GM12878 (cell line): ENCODE results near the gene CTBP1. TPM values are rescaled to one million over a fixed set of nuclear protein-coding genes. Genes with fewer than 3 reads are reported as not detected.

Source experiments
- ATAC-seq: fragments of 200-7000 bp; cut with Tn5 transposase; 3 replicates; pipeline ENCODE4 v1.9.1; 2020; ENCODE audit warnings: mild to moderate bottlenecking, moderate library complexity
- BruUV-seq: library from RNA; stranded (reverse); fragments of 400-500 nt; replicated peaks from 2 replicates; lab custom pipeline; 2021; lab: Mats Ljungman, UMichigan
- CTCF ChIA-PET: fragments of 300-600 bp; sonication (Branson Sonifier 250); formaldehyde crosslinking; extraction: SDS; loops from one replicate; lab custom pipeline; 2021; ENCODE audit warnings: inconsistent platforms; lab: Yijun Ruan, JAX
- POLR2A ChIA-PET: fragments of 350-600 bp; formaldehyde crosslinking; extraction: SDS; loops from one replicate; lab custom pipeline; 2021; ENCODE audit warnings: inconsistent platforms; lab: Charles Lee
- RAD21 ChIA-PET: fragments of 300-600 bp; sonication (Branson Sonifier 250); formaldehyde crosslinking; loops from one replicate; lab custom pipeline; 2023; ENCODE audit warnings: antibody characterized with exemption; ENCODE audit not compliant: unreplicated experiment; lab: Charles Lee
- SMC1A ChIA-PET: fragments of 300-600 bp; sonication (Branson Sonifier 250); formaldehyde crosslinking; loops from one replicate; lab custom pipeline; 2023; ENCODE audit not compliant: unreplicated experiment, uncharacterized antibody; lab: Charles Lee
- DNase-seq: peaks from one replicate; pipeline ENCODE4 v3.0.0-alpha.2; 2011; ENCODE audit warnings: low read depth, low spot score
- FAIRE-seq: peaks from 3 replicates; lab custom pipeline; 2011; peaks lifted over from hg19 to GRCh38; lab: Jason Lieb, UNC
- H2AFZ ChIP-seq: 2 replicates; pipeline ENCODE4 v1.6.0; 2011; ENCODE audit warnings: low read depth, low read length, control low read depth; ENCODE audit not compliant: control insufficient read depth
- H3K27ac ChIP-seq: 2 replicates; pipeline ENCODE4 v1.5.1; 2011; ENCODE audit warnings: control low read depth; ENCODE audit not compliant: control insufficient read depth, insufficient read depth
- H3K27me3 ChIP-seq, 2 experiments: replicated peaks in 1 of 2; 2 replicates each; pipeline versions ENCODE4 v1.6.0 to v1.6.1; 2011; ENCODE audit warnings: low read length in 1 of 2; ENCODE audit not compliant: control insufficient read depth in 2 of 2, insufficient read depth in 2 of 2
- H3K36me3 ChIP-seq, 2 experiments: 2 replicates each; pipeline ENCODE4 v1.5.1; 2011; ENCODE audit warnings: low read length in 1 of 2; ENCODE audit not compliant: control insufficient read depth in 2 of 2, insufficient read depth in 2 of 2
- H3K4me1 ChIP-seq: 2 replicates; pipeline ENCODE4 v1.6.1; 2011; ENCODE audit warnings: mild to moderate bottlenecking, low read length, moderate library complexity, mixed read lengths; ENCODE audit not compliant: control insufficient read depth, insufficient read depth
- H3K4me2 ChIP-seq: 2 replicates; pipeline ENCODE4 v1.6.0; 2011; ENCODE audit warnings: control low read depth; ENCODE audit not compliant: control insufficient read depth, insufficient read depth
- H3K4me3 ChIP-seq: fragments of 200-600 bp; sonication (generic); 2 replicates; pipeline ENCODE4 v1.5.1; 2016
- H3K79me2 ChIP-seq: 2 replicates; pipeline ENCODE4 v1.6.0; 2011; ENCODE audit warnings: low read length; ENCODE audit not compliant: control insufficient read depth, insufficient read depth
- H3K9ac ChIP-seq: 2 replicates; pipeline ENCODE4 v1.8.0; 2011; ENCODE audit warnings: low read length, control low read depth, mixed read lengths; ENCODE audit not compliant: control insufficient read depth, insufficient read depth
- H3K9me3 ChIP-seq: replicated peaks from 3 replicates; pipeline ENCODE4 v1.5.1; 2011; ENCODE audit warnings: mild to moderate bottlenecking, low read length; ENCODE audit not compliant: control insufficient read depth, insufficient read depth
- H4K20me1 ChIP-seq: 2 replicates; pipeline ENCODE4 v1.6.0; 2011; ENCODE audit not compliant: control insufficient read depth, insufficient read depth
- EED ChIP-seq: sonication (generic); IDR thresholded peaks from 2 replicates; pipeline ENCODE4 v1.6.1; 2016; ENCODE audit warnings: antibody characterized with exemption, low read depth
- GABPA ChIP-seq: IDR thresholded peaks from 2 replicates; pipeline ENCODE4 v1.6.1; 2014; ENCODE audit warnings: antibody characterized with exemption, low read depth, mild to moderate bottlenecking, inconsistent platforms
- JUNB ChIP-seq: IDR thresholded peaks from 2 replicates; pipeline ENCODE4 v1.6.1; 2016; ENCODE audit warnings: antibody characterized with exemption, mild to moderate bottlenecking
- MTA2 ChIP-seq: fragments of 450-650 bp; IDR thresholded peaks from 2 replicates; pipeline ENCODE4 v1.6.1; 2016; ENCODE audit warnings: low read depth, mild to moderate bottlenecking, moderate library complexity
- PAX5 ChIP-seq: IDR thresholded peaks from 2 replicates; pipeline ENCODE4 v1.6.1; 2011; ENCODE audit warnings: low read depth, low read length, borderline replicate concordance
- PAX8 ChIP-seq: fragments of 450-650 bp; IDR thresholded peaks from 2 replicates; pipeline ENCODE4 v1.6.1; 2017; ENCODE audit warnings: mild to moderate bottlenecking, moderate library complexity
- RFX5 ChIP-seq: IDR thresholded peaks from 2 replicates; pipeline ENCODE4 v1.6.1; 2011; ENCODE audit warnings: low read depth, low read length, improper control_type of control experiment
- SREBF1 ChIP-seq: IDR thresholded peaks from 2 replicates; pipeline ENCODE4 v1.6.1; 2012; ENCODE audit warnings: mild to moderate bottlenecking, low read length
- SUPT20H ChIP-seq: IDR thresholded peaks from 2 replicates; pipeline ENCODE4 v1.6.1; 2011; ENCODE audit warnings: low read depth, mild to moderate bottlenecking, low read length, moderate library complexity, borderline replicate concordance; ENCODE audit not compliant: control insufficient read depth
- SUZ12 ChIP-seq: fragments of 200-600 bp; sonication (generic); IDR thresholded peaks from one replicate; pipeline ENCODE4 v1.6.1; 2018; ENCODE audit warnings: antibody characterized with exemption, mild to moderate bottlenecking; ENCODE audit not compliant: unreplicated experiment
- TCF3 ChIP-seq: IDR thresholded peaks from 2 replicates; pipeline ENCODE4 v1.6.1; 2012; ENCODE audit warnings: low read depth, mild to moderate bottlenecking, low read length, borderline replicate concordance; ENCODE audit not compliant: insufficient read depth
- WGBS: methylation state at CpG from one replicate; pipeline ENCODE4 v1.1.6; 2016; ENCODE audit warnings: low lambda C conversion rate; ENCODE audit not compliant: insufficient replicate concordance, insufficient coverage; ENCODE audit errors: missing lambda C conversion rate; 5-methylcytosine and 5-hydroxymethylcytosine counted together
- in situ Hi-C: fragments of 300-500 bp; cut with MboI; formaldehyde crosslinking; loops from 9 replicates; pipeline ENCODE4 v1.14.3; 2018; ENCODE audit warnings: mixed read lengths
- intact Hi-C: fragments of 100-400 bp; cut with micrococcal nuclease; formaldehyde crosslinking; loops from one replicate; pipeline ENCODE4 v1.14.2; 2022; ENCODE audit not compliant: unreplicated experiment
- polyA plus RNA-seq, 11 experiments: library from polyadenylated mRNA; depleted of rRNA in 4 of 11; unstranded in 6 of 11; stranded (reverse) in 5 of 11; fragments of >200 nt; fragmentation: Nextera tagmentation in 4 of 11; fragmentation: Illumina TruSeq in 1 of 11; extraction: Ambion mirVana in 4 of 11; extraction: Trizol in 1 of 11; gene quantifications; 1 replicate in 1 of 11; 2 replicates in 10 of 11; pipeline versions ENCODE4 v1.2.1 to v1.2.3, GENCODE V29; 2011 to 2016; ENCODE audit warnings: inconsistent platforms in 2 of 11, missing spikeins in 2 of 11, low read depth in 1 of 11
- total RNA-seq, 4 experiments: library from RNA; depleted of rRNA in 3 of 4; stranded (reverse); fragments of >200 nt in 3 of 4; fragmentation: Illumina TruSeq in 1 of 4; extraction: Trizol in 1 of 4; gene quantifications; 2 replicates each; pipeline versions ENCODE4 v1.2.1 to v1.2.3, GENCODE V29; 2013 to 2021

The CTBP1 gene
- total and polyA plus RNA-seq, 10 of the 15 experiments (the other 5 are each of a cell fraction or from before 2014, with no cell fraction given): 7.4 to 182 (median 63.1) TPM

DNA sequence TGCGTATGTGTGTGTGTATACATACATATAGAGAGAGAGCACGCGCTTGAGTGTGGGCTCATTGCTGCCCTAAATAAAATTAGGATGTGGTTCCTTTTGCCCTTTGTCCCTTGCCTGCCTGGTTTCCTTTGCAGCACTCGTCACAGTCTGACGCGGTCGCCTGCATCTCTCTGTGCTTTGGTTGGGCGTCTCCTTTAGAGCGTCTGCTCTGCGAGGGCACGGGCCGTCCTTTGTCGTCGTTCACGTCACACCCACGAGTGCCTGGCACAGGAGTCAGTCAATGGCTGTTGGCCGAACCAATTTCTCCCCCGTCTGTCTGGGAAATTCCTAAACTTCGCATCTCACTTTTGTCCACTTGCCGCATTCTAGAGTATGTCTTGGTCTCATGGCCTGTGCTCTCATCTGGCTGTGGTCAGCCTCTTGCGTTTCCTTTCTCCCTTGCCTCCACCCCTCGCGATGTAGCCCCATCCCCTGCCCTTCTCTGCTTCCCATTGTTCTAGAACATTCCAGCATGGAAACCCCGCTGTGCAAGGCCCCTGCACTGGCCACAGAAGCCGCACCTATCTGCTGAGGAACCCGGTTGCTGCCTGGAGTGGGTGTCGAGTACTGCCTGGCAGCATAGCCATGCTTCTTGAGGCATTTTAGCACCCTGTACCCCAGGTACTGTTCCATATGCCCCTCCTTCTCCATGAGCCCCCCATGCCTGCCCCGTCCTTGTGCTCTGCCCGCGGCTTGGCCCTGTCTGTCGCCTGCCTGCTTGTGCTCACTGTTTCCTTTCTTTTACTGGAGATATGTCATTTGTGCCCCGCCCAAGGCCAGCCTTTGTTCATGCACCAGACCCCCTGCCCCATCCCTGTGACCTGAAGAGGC lies 48.8 kb upstream of the CTBP1 start:
- SMC1A ChIA-PET: no interaction called here
- intact Hi-C loops: no loop called here
- Histone ChIP-seq H2AFZ (no peak overlapping the region), H4K20me1 (no peaks in the 10 kb centered on the region), H3K27ac (no peak overlapping the region), H3K27me3 (no peaks in the 10 kb centered on the region), H3K4me3 (no peak overlapping the region), H3K4me1 (peaks cover 10% of the 10 kb centered on the region), H3K9ac (no peak overlapping the region), H3K4me2 (no peak overlapping the region), H3K9me3 (no peaks in the 10 kb centered on the region; the same call in 2 of the 3 replicates), H3K79me2 (peaks cover 32% of the 10 kb centered on the region), H3K36me3 (peaks cover 13 to 15% of the 10 kb centered on the region in 2 experiments; a peak in 3 of 4 replicates)
- ATAC-seq (no peak), DNase-seq (no peak), FAIRE-seq (no peak)
- CTCF ChIA-PET: no interaction called here
- POLR2A ChIA-PET: no interaction called here
- 94% methylated on average over 32 of the region's 32 CpGs for WGBS
- no TSS peak for BruUV-seq
- no peak for TF ChIP-seq JUNB
- TF ChIP-seq SREBF1: no peak
- TF ChIP-seq SUPT20H: no peak
- no peak for TF ChIP-seq GABPA
- TF ChIP-seq EED: no peak
- TF ChIP-seq RFX5: no peak
- TF ChIP-seq TCF3: no peak
- TF ChIP-seq PAX5: no peak
- no peak for TF ChIP-seq MTA2
- TF ChIP-seq SUZ12: no peak
- no peak for TF ChIP-seq PAX8
- RAD21 ChIA-PET: no interaction called here
- in situ Hi-C loops: no loop called here
